Measurements from ENCODE around the gene AEBP2. TPM values are rescaled to one million over a fixed set of nuclear protein-coding genes. Genes with fewer than 3 reads are reported as not detected.

AEBP2 gene
- total RNA-seq, 1 donor from 2014 or later, result 21.0 TPM

GRCh38 chr12:19518209-19518608, 78.9 kb downstream of the AEBP2 start:
- peaks cover 1% of the 10 kb centered on the region for H3K9me3 Mint-ChIP-seq (ENCODE audit: unreplicated experiment)
- no peaks in the 10 kb centered on the region for H3K27me3 Mint-ChIP-seq (ENCODE audit: unreplicated experiment)
- TF ChIP-seq, protein P1, sequence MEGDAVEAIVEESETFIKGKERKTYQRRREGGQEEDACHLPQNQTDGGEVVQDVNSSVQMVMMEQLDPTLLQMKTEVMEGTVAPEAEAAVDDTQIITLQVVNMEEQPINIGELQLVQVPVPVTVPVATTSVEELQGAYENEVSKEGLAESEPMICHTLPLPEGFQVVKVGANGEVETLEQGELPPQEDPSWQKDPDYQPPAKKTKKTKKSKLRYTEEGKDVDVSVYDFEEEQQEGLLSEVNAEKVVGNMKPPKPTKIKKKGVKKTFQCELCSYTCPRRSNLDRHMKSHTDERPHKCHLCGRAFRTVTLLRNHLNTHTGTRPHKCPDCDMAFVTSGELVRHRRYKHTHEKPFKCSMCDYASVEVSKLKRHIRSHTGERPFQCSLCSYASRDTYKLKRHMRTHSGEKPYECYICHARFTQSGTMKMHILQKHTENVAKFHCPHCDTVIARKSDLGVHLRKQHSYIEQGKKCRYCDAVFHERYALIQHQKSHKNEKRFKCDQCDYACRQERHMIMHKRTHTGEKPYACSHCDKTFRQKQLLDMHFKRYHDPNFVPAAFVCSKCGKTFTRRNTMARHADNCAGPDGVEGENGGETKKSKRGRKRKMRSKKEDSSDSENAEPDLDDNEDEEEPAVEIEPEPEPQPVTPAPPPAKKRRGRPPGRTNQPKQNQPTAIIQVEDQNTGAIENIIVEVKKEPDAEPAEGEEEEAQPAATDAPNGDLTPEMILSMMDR (IDR thresholded peaks at IDR 0.05; ENCODE audit: partially characterized antibody, unreplicated experiment), result no peak
- H3K4me1 Mint-ChIP-seq (ENCODE audit: low read depth, unreplicated experiment), result peaks cover 2% of the 10 kb centered on the region
- H3K4me3 Mint-ChIP-seq (ENCODE audit: unreplicated experiment), result no peak overlapping the region
- no peak for DNase-seq
- no peak overlapping the region for H3K27ac Mint-ChIP-seq (ENCODE audit: unreplicated experiment)
- H3K36me3 Mint-ChIP-seq (ENCODE audit: unreplicated experiment), result no peaks in the 10 kb centered on the region

DNA sequence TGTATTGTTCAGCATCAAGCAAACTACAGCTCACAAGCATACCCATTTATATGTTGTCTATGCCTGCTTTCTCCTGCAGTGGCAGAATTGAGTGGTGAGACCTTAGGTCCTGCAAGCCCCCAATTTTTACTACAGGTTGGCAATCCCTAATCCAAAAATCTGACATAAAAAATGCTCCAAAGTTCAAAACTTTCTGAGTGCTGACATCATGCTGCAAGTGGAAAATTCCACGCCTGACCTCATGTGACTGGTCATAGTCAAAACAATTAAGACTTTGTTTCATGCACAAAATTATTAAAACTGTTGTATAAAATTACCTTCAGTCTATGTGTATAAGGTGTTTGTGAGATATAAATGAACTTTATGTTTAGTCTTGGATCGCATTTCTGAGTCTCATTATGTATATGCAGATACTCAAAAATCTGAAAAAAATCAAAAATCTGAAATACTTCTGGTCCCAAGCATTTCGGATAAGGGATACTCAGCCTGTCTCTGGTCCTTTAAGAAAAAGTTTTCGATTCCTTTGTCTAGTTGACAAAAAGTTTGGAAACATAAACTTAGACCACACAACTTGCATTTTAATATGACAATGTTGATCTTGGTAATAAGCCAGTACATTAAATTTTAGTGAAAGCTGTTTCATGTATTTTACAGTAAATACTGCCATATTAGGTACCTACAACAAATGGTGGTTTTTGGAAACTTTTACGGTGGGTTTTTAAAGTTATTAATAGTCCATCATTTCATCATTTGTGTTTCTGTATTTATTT, 81.5 kb downstream of the AEBP2 start:
- DNase-seq, result no peak
- H3K9me3 Mint-ChIP-seq (ENCODE audit: unreplicated experiment), result peaks cover 3% of the 10 kb centered on the region
- H3K4me1 Mint-ChIP-seq (ENCODE audit: low read depth, unreplicated experiment), result no peaks in the 10 kb centered on the region
- no peak overlapping the region for H3K4me3 Mint-ChIP-seq (ENCODE audit: unreplicated experiment)
- no peaks in the 10 kb centered on the region for H3K36me3 Mint-ChIP-seq (ENCODE audit: unreplicated experiment)
- TF ChIP-seq, protein P1 (IDR thresholded peaks at IDR 0.05; ENCODE audit: partially characterized antibody, unreplicated experiment), result no peak
- no peaks in the 10 kb centered on the region for H3K27me3 Mint-ChIP-seq (ENCODE audit: unreplicated experiment)
- no peak overlapping the region for H3K27ac Mint-ChIP-seq (ENCODE audit: unreplicated experiment)

- no peak for DNase-seq
- Mint-ChIP-seq H3K27ac (ENCODE audit: unreplicated experiment) (no peak overlapping the region), H3K4me3 (ENCODE audit: unreplicated experiment) (no peak overlapping the region), H3K27me3 (ENCODE audit: unreplicated experiment) (peaks cover 1% of the 10 kb centered on the region), H3K4me1 (ENCODE audit: low read depth, unreplicated experiment) (no peaks in the 10 kb centered on the region), H3K36me3 (ENCODE audit: unreplicated experiment) (no peaks in the 10 kb centered on the region), H3K9me3 (ENCODE audit: unreplicated experiment) (peaks cover 7% of the 10 kb centered on the region)
- TF ChIP-seq, protein P1 (IDR thresholded peaks at IDR 0.05; ENCODE audit: partially characterized antibody, unreplicated experiment), result no peak
Observed at GRCh38 chr12:19525274-19525673, 86.0 kb downstream of the AEBP2 start.

- H3K36me3 Mint-ChIP-seq (ENCODE audit: unreplicated experiment), result no peaks in the 10 kb centered on the region
- peaks cover 1% of the 10 kb centered on the region for H3K27me3 Mint-ChIP-seq (ENCODE audit: unreplicated experiment)
- H3K4me3 Mint-ChIP-seq (ENCODE audit: unreplicated experiment), result no peak overlapping the region
- no peak for DNase-seq
- no peak overlapping the region for H3K27ac Mint-ChIP-seq (ENCODE audit: unreplicated experiment)
- TF ChIP-seq, protein P1 (IDR thresholded peaks at IDR 0.05; ENCODE audit: partially characterized antibody, unreplicated experiment), result no peak
- H3K9me3 Mint-ChIP-seq (ENCODE audit: unreplicated experiment), result peaks cover 7% of the 10 kb centered on the region
- no peaks in the 10 kb centered on the region for H3K4me1 Mint-ChIP-seq (ENCODE audit: low read depth, unreplicated experiment)
Observed at GRCh38 chr12:19527866-19528265, 88.6 kb downstream of the AEBP2 start.

GRCh38 chr12:19528750-19529149, 89.5 kb downstream of the AEBP2 start:
- Mint-ChIP-seq H3K36me3 (ENCODE audit: unreplicated experiment) (no peaks in the 10 kb centered on the region), H3K27me3 (ENCODE audit: unreplicated experiment) (peaks cover 1% of the 10 kb centered on the region), H3K9me3 (ENCODE audit: unreplicated experiment) (peaks cover 7% of the 10 kb centered on the region), H3K27ac (ENCODE audit: unreplicated experiment) (no peak overlapping the region), H3K4me3 (ENCODE audit: unreplicated experiment) (no peak overlapping the region), H3K4me1 (ENCODE audit: low read depth, unreplicated experiment) (peaks cover 4% of the 10 kb centered on the region)
- DNase-seq, result no peak
- TF ChIP-seq, protein P1 (IDR thresholded peaks at IDR 0.05; ENCODE audit: partially characterized antibody, unreplicated experiment), result no peak

Measured in glutamatergic neuron (in vitro differentiated cells).